HG02943 (cell line): ENCODE data around the gene RYR2.
"Not testable (repeated sequence)": the region's sequence is repeated elsewhere in the genome, so short reads cannot be mapped to it uniquely, and the experiment has no call there.

ENCODE experiments used
- ATAC-seq: cut with Tn5 transposase; IDR thresholded peaks from one replicate; pipeline ENCODE4 v1.9.1; 2021; ENCODE audit warnings: mild to moderate bottlenecking, low read depth, moderate library complexity; ENCODE audit not compliant: unreplicated experiment

RYR2 gene

GRCh38 chr1:237809099-237809498 lies 767.1 kb downstream of the RYR2 start:
- ATAC-seq = no peak

GRCh38 chr1:237811633-237812032 lies 769.6 kb downstream of the RYR2 start:
- ATAC-seq = no peak

DNA sequence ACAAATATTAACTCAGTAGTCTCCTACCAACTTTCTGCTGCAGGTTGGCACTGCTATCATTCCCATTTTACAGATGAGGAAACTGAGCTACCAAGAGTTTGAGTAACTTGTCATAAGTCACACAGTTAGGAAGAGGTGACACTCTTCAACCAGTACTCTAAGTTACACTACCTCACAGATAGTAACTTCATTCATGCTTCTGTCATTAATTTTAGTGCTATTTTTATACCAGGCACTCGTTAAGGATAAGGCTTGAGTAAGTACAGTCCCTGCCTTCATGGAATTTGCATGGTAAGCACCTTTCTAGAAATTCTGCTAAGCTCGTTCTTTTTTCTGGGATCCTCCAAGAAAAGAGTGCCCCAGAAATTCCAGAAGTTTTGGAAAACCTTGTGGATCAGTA lies 770.1 kb downstream of the RYR2 start:
- no peak for ATAC-seq

DNA sequence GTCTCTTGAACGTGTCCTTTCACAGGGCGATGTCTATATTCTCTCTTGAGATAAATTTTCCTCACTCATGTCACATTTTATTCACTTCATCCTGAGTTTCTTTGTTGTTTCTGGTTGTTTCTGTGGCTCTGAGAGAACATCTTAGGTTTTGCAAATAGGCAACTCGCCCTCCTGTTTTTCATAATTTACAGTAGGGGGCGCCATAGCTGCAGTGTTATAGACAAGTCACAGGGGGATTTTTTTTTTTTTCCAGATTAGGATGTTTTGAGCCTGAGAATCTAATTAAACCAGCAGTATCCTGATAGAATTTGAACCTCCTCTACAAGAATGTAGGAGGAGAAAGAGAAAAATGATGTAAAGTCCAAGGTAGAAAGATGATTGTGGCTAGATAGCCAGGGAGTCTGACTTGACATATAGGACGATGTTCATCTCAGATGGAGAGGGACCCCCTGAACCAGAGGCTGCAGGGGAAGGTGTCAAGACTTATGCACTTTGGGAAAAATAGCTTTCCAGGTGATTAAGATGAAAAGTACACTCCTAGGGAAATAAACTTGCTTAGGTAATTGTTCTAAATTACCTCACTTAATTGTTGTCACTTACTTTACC lies 772.4 kb downstream of the RYR2 start:
- ATAC-seq = no peak

DNA sequence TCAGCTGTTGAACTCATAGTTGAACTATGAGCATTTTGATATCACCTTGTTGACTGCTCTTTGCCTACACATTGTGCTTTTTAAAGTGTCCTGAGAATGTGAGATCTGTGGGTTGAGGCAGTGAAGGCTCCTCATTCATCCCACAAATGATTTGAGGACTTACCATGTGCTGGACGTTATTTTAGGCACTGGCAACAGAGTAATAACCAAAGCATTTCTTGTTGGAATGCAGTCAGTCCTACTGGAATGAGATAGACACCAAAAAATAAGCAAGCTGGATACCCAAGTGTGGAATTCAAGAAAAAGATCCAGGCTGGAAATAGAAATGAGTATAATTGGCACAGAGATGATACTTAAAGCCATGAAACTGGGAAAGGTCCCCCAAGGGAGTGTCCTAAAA lies 775.3 kb downstream of the RYR2 start:
- ATAC-seq = no peak

DNA sequence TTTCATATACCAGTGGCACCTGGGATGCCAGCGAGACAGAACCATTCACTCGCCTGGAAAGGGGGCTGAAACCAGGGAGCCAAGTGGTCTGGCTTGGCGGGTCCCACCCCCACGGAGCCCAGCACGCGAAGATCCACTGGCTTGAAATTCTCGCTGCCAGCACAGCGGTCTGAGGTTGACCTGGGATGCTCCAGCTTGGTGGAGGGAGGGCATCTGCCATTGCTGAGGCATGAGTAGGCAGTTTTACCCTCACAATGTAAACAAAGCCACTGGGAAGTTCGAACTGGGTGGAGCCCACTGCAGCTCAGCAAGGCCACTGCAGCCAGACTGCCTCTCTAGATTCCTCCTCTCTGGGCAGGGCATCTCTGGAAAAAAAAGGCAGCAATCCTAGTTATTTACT lies 778.6 kb downstream of the RYR2 start:
- ATAC-seq = not testable (repeated sequence)

DNA sequence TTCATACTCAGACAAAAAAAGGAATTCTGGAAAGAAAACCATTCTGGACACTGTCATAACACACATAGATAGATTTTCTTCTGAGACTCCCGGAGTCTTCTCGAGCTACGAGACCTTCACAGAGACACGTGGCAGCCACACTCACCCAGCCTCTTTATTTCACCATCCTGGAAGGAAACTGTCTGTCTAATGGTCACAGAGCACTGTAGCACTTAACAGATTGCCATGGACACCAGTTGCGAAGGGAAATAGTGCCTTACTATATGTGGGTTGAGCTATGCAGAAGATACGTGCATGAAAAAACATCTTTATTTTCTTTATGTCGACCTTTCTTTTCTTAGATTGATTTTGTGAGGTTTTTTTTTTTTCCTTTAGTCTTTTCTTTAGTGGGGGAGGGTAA lies 790.9 kb downstream of the RYR2 start:
- no peak for ATAC-seq

DNA sequence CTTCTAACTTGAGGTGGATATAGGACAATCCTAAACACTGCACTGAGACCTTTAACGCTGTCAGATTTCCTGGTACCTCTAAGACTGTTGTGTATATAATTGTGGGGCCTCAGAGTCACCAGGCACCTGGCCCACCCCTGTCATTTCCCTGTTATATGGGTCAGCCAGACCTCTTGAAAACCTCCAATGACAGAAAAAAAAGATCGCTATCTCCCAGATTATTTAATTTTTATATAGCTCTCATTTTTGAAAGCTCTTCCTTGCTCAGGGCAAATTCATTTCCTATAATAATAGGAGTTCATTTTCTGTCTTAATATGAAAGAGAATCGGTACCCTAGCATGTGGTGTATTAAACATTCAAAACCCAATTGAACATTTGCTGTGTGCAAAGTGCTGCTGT lies 792.1 kb downstream of the RYR2 start:
- ATAC-seq = no peak

DNA sequence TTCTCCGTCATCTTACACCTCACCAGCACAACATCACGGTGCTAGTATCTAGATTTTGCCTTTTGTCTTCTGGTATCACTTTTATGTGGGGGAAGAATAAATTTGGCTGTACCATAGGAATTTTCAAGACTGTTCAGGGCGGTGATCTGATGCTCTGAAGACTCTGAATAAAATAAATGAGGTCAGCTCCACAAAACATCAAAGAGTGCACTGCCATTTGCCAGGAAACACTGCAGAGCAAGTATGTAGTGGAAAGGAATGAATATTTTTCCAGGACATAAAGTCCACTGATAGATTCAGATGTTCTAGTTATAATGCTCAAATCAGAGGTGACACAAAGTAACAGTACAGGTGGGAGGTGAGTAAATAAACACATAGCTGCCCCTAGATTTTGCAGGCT lies 792.5 kb downstream of the RYR2 start:
- ATAC-seq = no peak

GRCh38 chr1:237838320-237838719 lies 796.3 kb downstream of the RYR2 start:
- ATAC-seq = no peak

GRCh38 chr1:237838904-237839534 lies 797.0 kb downstream of the RYR2 start:
- ATAC-seq = no peak

GRCh38 chr1:237841485-237841884 lies 799.5 kb downstream of the RYR2 start:
- no peak for ATAC-seq

- not testable (repeated sequence) for ATAC-seq
Observed at GRCh38 chr1:237843516-237843915, 801.5 kb downstream of the RYR2 start.

DNA sequence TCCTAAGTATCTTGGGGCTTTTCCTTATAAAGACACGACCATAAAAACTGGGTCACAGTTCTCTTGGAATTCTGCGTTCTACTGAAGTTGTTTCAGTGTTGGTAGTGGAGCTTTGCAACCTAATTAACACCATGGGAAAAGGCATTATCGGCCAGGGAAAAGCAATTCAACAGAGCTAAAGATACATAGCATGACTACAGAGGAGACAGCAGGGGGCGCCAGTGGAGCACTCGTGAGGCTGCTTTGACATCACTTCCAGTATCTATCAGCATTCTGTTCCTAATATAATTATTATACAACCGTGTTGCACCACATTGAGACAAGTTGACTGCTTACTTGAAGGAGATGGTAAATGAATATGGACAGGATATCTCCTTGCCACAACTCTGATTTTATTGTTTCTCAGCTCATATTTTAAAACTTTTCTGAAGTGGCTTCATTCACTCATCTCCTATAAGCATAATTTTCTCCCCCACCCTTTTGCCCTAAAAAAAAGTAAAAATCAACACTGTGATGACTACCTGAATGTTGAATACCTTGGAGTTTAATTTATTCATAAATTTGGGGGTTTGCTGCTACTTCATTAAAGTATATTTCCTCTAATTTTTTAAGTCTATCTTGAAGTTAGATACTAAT lies 809.3 kb downstream of the RYR2 start:
- ATAC-seq = no peak

DNA sequence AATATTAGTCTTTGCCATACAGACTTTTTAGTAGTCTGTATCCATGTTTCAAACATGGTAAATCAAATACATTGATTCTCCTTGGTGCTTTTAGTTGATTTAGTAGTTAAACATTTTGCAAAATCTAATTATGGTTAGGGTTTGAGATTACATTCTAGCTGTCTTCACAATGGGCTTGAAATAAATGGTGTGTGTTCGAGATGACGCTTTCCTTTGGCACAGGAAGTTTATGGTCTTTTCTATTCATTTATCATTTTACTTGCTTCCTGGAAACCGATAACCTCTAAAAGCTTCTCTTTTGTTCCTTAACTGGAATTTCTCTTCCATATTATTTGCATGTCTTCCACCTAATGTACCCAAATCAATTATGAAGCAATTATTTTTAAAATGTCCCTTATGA lies 810.4 kb downstream of the RYR2 start:
- no peak for ATAC-seq

DNA sequence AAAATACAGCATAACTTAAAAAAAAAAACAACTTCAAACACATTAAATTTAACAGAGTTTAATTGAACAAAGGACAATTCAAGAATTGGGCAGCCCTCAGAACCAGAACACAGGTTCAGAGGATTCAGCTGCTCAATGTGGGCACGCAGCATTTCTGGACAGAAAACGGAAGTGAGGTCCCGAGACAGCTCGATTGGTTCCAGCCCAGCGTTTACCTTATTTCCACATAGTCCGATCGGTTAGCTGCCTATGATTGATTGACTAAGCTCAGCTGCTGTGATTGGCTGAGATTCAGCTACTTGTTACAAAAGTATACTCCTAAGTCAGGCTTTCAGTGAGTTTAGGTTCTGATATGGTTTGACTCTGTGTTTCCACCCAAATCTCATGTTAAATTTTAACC lies 815.5 kb downstream of the RYR2 start:
- no peak for ATAC-seq

DNA sequence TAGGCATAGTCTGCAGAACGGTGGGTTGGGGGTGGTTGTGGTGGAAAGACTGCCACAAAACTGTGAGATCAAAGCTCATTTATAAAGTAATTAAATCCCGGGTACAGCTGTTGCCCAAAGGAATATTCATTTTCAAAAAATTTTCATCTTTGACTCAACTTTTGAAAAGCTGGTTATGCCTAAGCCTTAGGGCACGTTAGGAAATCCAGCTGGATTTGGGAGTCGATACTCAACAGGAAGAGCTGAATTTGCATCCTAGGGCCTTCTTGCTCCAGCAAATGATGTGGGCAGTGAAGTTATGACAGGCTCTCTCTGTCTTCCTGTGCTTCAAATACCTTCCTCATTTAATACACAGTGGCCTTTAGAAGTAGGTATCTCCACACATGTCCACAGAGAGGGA lies 817.0 kb downstream of the RYR2 start:
- ATAC-seq = no peak

- ATAC-seq = no peak
Observed at GRCh38 chr1:237861944-237862343, 820.0 kb downstream of the RYR2 start.

DNA sequence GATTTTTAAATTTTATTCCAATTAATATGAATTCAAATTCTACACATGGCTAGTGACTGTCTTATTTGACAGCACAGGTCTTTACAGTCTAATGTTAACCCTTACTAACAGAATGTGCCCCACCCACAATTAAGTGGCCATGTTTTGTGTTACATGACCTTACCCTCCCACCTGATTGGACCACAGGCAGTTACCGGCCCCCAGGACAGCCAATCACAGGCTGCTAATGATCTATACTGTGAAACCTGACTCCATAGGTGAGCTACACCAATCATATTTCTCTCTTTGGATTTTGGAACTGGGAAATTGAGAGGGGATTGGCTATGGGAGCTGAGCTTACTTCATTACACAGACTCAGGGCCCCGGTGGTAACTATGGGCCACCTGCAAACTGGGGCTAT lies 821.2 kb downstream of the RYR2 start:
- no peak for ATAC-seq

DNA sequence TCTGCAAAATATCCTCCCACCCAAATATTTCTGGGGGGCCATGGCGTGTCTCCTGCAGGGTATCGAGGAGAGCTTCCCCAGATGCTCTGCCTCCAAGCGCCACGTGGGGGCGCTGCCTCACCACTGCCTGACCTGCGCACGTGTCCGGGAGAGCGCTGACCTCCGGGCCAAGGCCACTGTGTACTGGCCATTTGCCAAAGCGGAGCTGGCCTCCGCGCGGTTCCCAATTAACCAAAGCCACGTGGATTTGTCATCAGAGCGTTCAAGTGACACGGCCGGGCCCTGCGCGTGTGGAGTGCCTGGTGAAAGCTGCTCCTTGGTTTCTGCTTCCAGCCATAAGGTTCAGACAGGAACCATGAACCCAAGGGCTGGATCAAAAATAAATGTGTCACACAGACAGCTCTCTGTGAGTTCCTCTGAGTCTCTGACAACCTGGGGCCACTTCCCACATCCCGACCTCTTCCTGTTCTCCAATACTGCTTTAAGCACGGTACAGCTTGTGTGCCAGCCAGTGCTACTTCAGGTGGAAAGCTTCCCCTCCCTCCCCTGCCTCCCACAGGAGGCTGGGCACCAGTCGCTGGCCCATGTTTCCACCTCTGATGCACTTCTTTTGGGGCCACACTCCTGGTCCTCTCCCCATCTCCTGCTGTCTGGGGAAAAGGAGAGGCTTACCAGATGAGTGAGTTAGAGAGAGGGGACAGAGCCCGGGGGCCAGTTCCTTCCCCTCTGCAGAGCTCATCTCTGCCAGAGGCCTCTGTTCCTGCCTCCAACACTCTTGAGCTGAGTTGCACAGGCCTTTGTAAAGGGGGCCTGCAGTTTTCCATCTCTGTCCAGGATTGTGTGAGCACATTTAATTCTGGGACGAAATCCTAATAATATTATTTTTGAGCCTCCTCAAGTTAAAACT lies 822.6 kb downstream of the RYR2 start:
- no peak for ATAC-seq

DNA sequence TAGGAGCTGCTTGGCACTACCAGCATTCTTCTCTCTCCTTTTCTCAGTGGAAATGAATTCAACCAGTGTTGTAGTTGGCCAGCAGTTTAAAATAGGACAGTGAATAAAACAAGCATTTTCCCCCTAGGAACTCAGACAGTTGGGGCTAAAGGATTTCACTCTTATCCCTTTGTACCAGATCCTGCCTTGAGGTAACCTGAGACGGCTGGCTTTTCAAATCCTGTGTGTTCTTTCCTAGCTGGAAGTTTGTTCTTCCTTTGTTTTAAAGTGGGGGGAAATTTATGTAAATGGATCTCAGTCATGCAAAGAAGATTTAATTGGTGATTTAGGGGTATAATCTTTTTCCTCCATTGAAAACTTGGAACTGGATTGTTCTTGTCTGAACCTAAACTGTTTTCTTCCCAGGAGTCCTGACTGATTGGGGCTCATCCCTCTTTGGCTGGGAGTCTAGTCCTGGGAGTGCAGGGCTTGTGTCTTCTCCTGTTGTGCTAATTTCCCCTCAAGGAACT lies 825.5 kb downstream of the RYR2 start:
- no peak for ATAC-seq
